ENCODE data around the gene EXOC2.

Gene EXOC2

DNA sequence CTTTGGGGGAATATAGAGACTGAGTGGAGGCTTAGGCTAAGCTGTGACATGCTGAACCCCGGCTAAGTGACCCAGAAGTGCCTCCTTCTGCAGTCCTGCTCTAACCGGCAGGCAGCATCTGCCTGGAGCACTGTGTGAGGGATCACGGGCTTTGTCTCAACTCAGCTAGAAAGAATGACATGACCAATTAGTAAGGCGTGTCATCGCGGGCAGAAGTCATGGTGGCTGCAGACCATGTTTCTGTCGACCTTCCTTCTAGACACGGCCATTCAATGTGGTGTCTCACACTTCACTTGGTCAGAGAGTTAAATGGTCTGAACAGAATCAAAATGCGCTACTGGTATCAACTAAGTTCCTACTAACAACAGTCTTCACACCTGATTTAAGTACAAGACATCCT is 71.0 kb downstream of the EXOC2 start:
- TF ChIP-seq ZNF8 (CRISPR knock-in tag; IDR thresholded peaks at IDR 0.05), result no peak
- TF ChIP-seq TOX (CRISPR knock-in tag; IDR thresholded peaks at IDR 0.05; ENCODE audit: borderline replicate concordance), result no peak
- no peak for TF ChIP-seq ZC3H10 (CRISPR knock-in tag; IDR thresholded peaks at IDR 0.05)
- TF ChIP-seq TCF4 (CRISPR knock-in tag; IDR thresholded peaks at IDR 0.05; ENCODE audit: borderline replicate concordance), result no peak
- no peak for TF ChIP-seq ZNF70 (CRISPR knock-in tag; IDR thresholded peaks at IDR 0.05)
- no peak for ATAC-seq

DNA sequence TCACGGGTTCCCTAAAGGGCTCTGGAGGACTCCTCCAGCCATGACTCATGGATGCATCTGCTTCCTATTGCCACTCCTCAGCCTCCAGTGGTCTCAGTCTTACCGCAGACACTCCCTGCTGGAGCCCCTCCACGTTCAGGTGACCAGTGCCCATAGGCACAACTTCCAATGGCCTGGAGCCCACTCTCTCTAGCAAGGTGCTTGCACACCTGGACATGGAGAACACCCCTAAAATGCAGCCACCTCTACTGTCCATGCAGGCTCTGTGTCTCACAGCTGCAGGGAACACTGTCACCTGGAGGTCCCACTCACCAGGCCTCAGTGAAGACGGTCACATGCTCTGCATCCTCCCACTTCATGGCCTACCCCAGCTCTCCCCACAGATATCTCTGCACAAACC is 72.0 kb downstream of the EXOC2 start:
- ATAC-seq, result no peak
- TF ChIP-seq PPARA (CRISPR knock-in tag; IDR thresholded peaks at IDR 0.05; ENCODE audit: borderline replicate concordance) (no peak), OSR1 (CRISPR knock-in tag; IDR thresholded peaks at IDR 0.05) (no peak), ZNF565 (CRISPR knock-in tag; conservative IDR thresholded peaks at IDR 0.05; ENCODE audit: low read depth) (no peak), ZNF70 (CRISPR knock-in tag; IDR thresholded peaks at IDR 0.05) (no peak), TOX (CRISPR knock-in tag; IDR thresholded peaks at IDR 0.05; ENCODE audit: borderline replicate concordance) (no peak), RARB (CRISPR knock-in tag; IDR thresholded peaks at IDR 0.05) (no peak), SNAI2 (CRISPR knock-in tag; IDR thresholded peaks at IDR 0.05) (no peak), ZNF8 (CRISPR knock-in tag; IDR thresholded peaks at IDR 0.05) (no peak)
- TF ChIP-seq, protein P1, sequence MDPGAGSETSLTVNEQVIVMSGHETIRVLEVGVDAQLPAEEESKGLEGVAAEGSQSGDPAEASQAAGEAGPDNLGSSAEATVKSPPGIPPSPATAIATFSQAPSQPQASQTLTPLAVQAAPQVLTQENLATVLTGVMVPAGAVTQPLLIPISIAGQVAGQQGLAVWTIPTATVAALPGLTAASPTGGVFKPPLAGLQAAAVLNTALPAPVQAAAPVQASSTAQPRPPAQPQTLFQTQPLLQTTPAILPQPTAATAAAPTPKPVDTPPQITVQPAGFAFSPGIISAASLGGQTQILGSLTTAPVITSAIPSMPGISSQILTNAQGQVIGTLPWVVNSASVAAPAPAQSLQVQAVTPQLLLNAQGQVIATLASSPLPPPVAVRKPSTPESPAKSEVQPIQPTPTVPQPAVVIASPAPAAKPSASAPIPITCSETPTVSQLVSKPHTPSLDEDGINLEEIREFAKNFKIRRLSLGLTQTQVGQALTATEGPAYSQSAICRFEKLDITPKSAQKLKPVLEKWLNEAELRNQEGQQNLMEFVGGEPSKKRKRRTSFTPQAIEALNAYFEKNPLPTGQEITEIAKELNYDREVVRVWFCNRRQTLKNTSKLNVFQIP (CRISPR knock-in tag; IDR thresholded peaks at IDR 0.05; ENCODE audit: borderline replicate concordance, low read depth), result no peak

DNA sequence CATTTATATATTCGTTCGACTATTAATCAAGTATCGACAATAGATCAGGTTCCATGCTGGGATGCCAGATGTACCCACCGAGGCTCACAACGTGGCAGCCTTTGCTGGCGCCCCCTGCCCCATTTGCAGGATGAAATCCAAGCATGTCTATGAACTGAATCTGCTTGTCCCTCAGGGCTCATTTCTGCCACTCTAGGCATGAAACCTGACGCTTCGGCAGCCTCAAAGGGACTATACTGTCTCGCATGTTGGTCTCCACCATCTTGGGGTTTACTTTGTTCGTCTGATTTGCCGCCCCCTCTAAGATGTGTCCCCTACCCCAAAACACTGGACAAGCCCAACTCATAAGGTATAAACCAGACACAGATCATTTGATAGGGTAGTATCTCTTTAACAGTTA is 72.8 kb downstream of the EXOC2 start:
- ATAC-seq, result no peak
- TF ChIP-seq, protein P2, sequence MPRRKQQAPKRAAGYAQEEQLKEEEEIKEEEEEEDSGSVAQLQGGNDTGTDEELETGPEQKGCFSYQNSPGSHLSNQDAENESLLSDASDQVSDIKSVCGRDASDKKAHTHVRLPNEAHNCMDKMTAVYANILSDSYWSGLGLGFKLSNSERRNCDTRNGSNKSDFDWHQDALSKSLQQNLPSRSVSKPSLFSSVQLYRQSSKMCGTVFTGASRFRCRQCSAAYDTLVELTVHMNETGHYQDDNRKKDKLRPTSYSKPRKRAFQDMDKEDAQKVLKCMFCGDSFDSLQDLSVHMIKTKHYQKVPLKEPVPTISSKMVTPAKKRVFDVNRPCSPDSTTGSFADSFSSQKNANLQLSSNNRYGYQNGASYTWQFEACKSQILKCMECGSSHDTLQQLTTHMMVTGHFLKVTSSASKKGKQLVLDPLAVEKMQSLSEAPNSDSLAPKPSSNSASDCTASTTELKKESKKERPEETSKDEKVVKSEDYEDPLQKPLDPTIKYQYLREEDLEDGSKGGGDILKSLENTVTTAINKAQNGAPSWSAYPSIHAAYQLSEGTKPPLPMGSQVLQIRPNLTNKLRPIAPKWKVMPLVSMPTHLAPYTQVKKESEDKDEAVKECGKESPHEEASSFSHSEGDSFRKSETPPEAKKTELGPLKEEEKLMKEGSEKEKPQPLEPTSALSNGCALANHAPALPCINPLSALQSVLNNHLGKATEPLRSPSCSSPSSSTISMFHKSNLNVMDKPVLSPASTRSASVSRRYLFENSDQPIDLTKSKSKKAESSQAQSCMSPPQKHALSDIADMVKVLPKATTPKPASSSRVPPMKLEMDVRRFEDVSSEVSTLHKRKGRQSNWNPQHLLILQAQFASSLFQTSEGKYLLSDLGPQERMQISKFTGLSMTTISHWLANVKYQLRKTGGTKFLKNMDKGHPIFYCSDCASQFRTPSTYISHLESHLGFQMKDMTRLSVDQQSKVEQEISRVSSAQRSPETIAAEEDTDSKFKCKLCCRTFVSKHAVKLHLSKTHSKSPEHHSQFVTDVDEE (CRISPR knock-in tag; IDR thresholded peaks at IDR 0.05), result no peak
- TF ChIP-seq PPARA (CRISPR knock-in tag; IDR thresholded peaks at IDR 0.05; ENCODE audit: borderline replicate concordance) (no peak), ZFP30 (CRISPR knock-in tag; IDR thresholded peaks at IDR 0.05) (no peak), ZNF8 (CRISPR knock-in tag; IDR thresholded peaks at IDR 0.05) (no peak), TOX (CRISPR knock-in tag; IDR thresholded peaks at IDR 0.05; ENCODE audit: borderline replicate concordance) (no peak), ESRRG (CRISPR knock-in tag; IDR thresholded peaks at IDR 0.05) (no peak)

DNA sequence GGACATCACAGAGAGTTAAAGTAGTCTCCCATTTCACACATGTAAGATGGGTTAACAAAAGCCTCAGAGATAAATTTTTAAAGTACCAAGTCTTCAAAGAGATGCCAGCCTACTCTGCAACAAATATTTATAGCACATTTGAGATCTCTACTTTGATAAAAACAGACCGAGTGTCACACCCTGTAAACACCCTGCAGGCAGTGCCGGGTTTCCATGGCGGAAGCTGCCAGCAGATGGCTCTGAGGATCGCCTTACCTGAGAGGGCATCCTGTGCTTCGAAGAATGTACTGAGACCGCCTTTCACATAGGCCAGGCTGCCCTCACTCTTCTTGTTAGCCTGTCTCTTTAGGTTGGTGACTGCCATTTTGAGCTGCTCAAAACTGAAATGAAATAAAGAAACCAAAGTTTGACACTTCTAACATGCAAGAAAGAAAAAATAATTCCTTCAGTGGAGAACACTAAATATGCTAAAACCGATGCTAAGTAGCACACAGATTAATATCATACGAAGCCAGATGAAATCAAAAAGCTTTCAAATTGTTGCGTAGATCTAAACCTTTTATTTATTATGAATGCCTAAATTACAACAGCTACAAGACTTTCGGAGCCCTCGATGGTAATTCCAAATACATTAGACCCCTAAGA is 75.4 kb downstream of the EXOC2 start:
- TF ChIP-seq OSR1 (CRISPR knock-in tag; IDR thresholded peaks at IDR 0.05) (no peak), ZNF70 (CRISPR knock-in tag; IDR thresholded peaks at IDR 0.05) (no peak), BACH2 (CRISPR knock-in tag; IDR thresholded peaks at IDR 0.05; ENCODE audit: borderline replicate concordance) (no peak), TCF4 (CRISPR knock-in tag; IDR thresholded peaks at IDR 0.05; ENCODE audit: borderline replicate concordance) (no peak), TOX (CRISPR knock-in tag; IDR thresholded peaks at IDR 0.05; ENCODE audit: borderline replicate concordance) (no peak), CSDC2 (CRISPR knock-in tag; IDR thresholded peaks at IDR 0.05) (no peak)
- TF ChIP-seq, protein P3, sequence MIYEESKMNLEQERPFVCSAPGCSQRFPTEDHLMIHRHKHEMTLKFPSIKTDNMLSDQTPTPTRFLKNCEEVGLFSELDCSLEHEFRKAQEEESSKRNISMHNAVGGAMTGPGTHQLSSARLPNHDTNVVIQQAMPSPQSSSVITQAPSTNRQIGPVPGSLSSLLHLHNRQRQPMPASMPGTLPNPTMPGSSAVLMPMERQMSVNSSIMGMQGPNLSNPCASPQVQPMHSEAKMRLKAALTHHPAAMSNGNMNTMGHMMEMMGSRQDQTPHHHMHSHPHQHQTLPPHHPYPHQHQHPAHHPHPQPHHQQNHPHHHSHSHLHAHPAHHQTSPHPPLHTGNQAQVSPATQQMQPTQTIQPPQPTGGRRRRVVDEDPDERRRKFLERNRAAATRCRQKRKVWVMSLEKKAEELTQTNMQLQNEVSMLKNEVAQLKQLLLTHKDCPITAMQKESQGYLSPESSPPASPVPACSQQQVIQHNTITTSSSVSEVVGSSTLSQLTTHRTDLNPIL (CRISPR knock-in tag; IDR thresholded peaks at IDR 0.05; ENCODE audit: low read depth), result no peak
- TF ChIP-seq, protein P1 (CRISPR knock-in tag; IDR thresholded peaks at IDR 0.05; ENCODE audit: borderline replicate concordance, low read depth), result no peak
- TF ChIP-seq, protein P4, sequence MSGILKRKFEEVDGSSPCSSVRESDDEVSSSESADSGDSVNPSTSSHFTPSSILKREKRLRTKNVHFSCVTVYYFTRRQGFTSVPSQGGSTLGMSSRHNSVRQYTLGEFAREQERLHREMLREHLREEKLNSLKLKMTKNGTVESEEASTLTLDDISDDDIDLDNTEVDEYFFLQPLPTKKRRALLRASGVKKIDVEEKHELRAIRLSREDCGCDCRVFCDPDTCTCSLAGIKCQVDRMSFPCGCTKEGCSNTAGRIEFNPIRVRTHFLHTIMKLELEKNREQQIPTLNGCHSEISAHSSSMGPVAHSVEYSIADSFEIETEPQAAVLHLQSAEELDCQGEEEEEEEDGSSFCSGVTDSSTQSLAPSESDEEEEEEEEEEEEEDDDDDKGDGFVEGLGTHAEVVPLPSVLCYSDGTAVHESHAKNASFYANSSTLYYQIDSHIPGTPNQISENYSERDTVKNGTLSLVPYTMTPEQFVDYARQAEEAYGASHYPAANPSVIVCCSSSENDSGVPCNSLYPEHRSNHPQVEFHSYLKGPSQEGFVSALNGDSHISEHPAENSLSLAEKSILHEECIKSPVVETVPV (CRISPR knock-in tag; IDR thresholded peaks at IDR 0.05), result no peak
- no peak for ATAC-seq

All from SK-N-SH treated with all-trans-retinoic acid at 6 μM for 48 hours (cell line).